Loucy (cell line): ENCODE measurements around the gene PIK3CG.
"Not testable (repeated sequence)": the region's sequence is repeated elsewhere in the genome, so short reads cannot be mapped to it uniquely, and the experiment has no call there.

Source experiments
- H2AFZ ChIP-seq: fragments of 200-600 bp; sonication (generic); 2 replicates; pipeline ENCODE4 v1.6.0; 2016; ENCODE audit warnings: antibody characterized with exemption, mild to moderate bottlenecking, low read length, moderate library complexity
- H3F3A ChIP-seq: fragments of 200-600 bp; 2 replicates; pipeline ENCODE4 v1.6.0; 2016; ENCODE audit warnings: antibody characterized with exemption, low read depth, mild to moderate bottlenecking
- H3K27me3 ChIP-seq: fragments of 200-600 bp; sonication (generic); 2 replicates; pipeline ENCODE4 v1.6.1; 2014; ENCODE audit warnings: low read length, mild to moderate bottlenecking; ENCODE audit not compliant: insufficient read depth, poor library complexity, severe bottlenecking
- H3K36me3 ChIP-seq: fragments of 200-600 bp; sonication (generic); 2 replicates; pipeline ENCODE4 v1.6.1; 2016; ENCODE audit warnings: low read length; ENCODE audit not compliant: insufficient read depth
- H3K4me1 ChIP-seq: fragments of 200-600 bp; sonication (generic); 2 replicates; pipeline ENCODE4 v1.5.1; 2014; ENCODE audit warnings: low read length, mild to moderate bottlenecking; ENCODE audit not compliant: insufficient read depth, poor library complexity, severe bottlenecking
- H3K4me2 ChIP-seq: fragments of 200-600 bp; sonication (generic); 2 replicates; pipeline ENCODE4 v1.6.0; 2014; ENCODE audit warnings: antibody characterized with exemption, low read length, low read depth, mild to moderate bottlenecking; ENCODE audit not compliant: poor library complexity, severe bottlenecking
- H3K4me3 ChIP-seq: fragments of 200-600 bp; sonication (generic); 2 replicates; pipeline ENCODE4 v1.5.1; 2014; ENCODE audit warnings: low read length, mild to moderate bottlenecking, mixed read lengths; ENCODE audit not compliant: poor library complexity, severe bottlenecking
- H3K79me2 ChIP-seq: fragments of 200-600 bp; sonication (generic); 2 replicates; pipeline ENCODE4 v1.6.1; 2014; ENCODE audit warnings: low read length; ENCODE audit not compliant: insufficient read depth
- H3K9ac ChIP-seq: fragments of 200-600 bp; sonication (generic); 2 replicates; pipeline ENCODE4 v1.6.0; 2014; ENCODE audit warnings: mild to moderate bottlenecking, low read depth, low read length, moderate library complexity; ENCODE audit not compliant: poor library complexity, severe bottlenecking
- H3K9me2 ChIP-seq: fragments of 200-600 bp; sonication (generic); replicated peaks from 2 replicates; pipeline ENCODE4 v1.6.1; 2016; ENCODE audit warnings: low read depth, low read length, mixed read lengths
- H3K9me3 ChIP-seq: fragments of 200-600 bp; sonication (generic); 2 replicates; pipeline ENCODE4 v1.6.1; 2014; ENCODE audit warnings: mild to moderate bottlenecking, antibody characterized with exemption, low read length, low read depth; ENCODE audit not compliant: insufficient read depth
- H4K20me1 ChIP-seq: fragments of 200-600 bp; sonication (generic); 2 replicates; pipeline ENCODE4 v1.6.0; 2014; ENCODE audit warnings: antibody characterized with exemption, low read length, mild to moderate bottlenecking; ENCODE audit not compliant: insufficient read depth, poor library complexity, severe bottlenecking
- CTCF ChIP-seq: fragments of 200-600 bp; sonication (generic); conservative IDR thresholded peaks from 2 replicates; pipeline ENCODE4 v1.5.1; 2014; ENCODE audit warnings: mild to moderate bottlenecking, antibody characterized with exemption, low read length
- EZH2phosphoT487 ChIP-seq: fragments of 200-600 bp; IDR thresholded peaks from 2 replicates; pipeline ENCODE4 v1.6.1; 2018; ENCODE audit warnings: antibody characterized with exemption, mild to moderate bottlenecking, moderate library complexity, borderline replicate concordance

PIK3CG gene

GRCh38 chr7:106848851-106849442, 16.1 kb upstream of the PIK3CG start:
- Histone ChIP-seq H3K4me1 (no peaks in the 10 kb centered on the region), H3K36me3 (no peaks in the 10 kb centered on the region), H3K27me3 (no peaks in the 10 kb centered on the region), H3K79me2 (no peaks in the 10 kb centered on the region), H3F3A (no peaks in the 10 kb centered on the region), H3K9me2 (no peaks in the 10 kb centered on the region), H3K9me3 (no peaks in the 10 kb centered on the region), H3K9ac (no peak overlapping the region), H3K4me2 (no peak overlapping the region), H3K4me3 (no peak overlapping the region), H4K20me1 (no peaks in the 10 kb centered on the region), H2AFZ (no peak overlapping the region)
- TF ChIP-seq CTCF, result no peak

- not testable (repeated sequence) for H3K79me2 ChIP-seq, H3K4me1 ChIP-seq, H3K9me2 ChIP-seq, H2AFZ ChIP-seq, H3K9me3 ChIP-seq, H3K4me3 ChIP-seq, H3K4me2 ChIP-seq, H4K20me1 ChIP-seq, H3K27me3 ChIP-seq, H3K36me3 ChIP-seq, H3K9ac ChIP-seq, H3F3A ChIP-seq
Measured at GRCh38 chr7:106851632-106852031, 13.4 kb upstream of the PIK3CG start.

- TF ChIP-seq CTCF (no peak), EZH2phosphoT487 (no peak)
- Histone ChIP-seq H3K36me3 (no peaks in the 10 kb centered on the region), H3K79me2 (no peaks in the 10 kb centered on the region), H3K27me3 (no peaks in the 10 kb centered on the region), H3K9ac (no peak overlapping the region), H2AFZ (no peak overlapping the region), H4K20me1 (no peaks in the 10 kb centered on the region), H3K4me3 (no peak overlapping the region), H3K9me3 (no peaks in the 10 kb centered on the region), H3K4me2 (no peak overlapping the region), H3K4me1 (no peaks in the 10 kb centered on the region), H3K9me2 (no peaks in the 10 kb centered on the region), H3F3A (no peaks in the 10 kb centered on the region)
Measured at GRCh38 chr7:106853250-106853908, 11.7 kb upstream of the PIK3CG start.
